Ovary (tissue), 3 donors: Measurements from ENCODE around the gene TBC1D8.

Experiments
- EP300 ChIP-seq: sonication (generic); formaldehyde crosslinking; IDR thresholded peaks from one replicate; pipeline ENCODE4 v1.6.1; 2017; ENCODE audit warnings: antibody characterized with exemption
- POLR2A ChIP-seq: fragments of 450-650 bp; IDR thresholded peaks from one replicate; pipeline ENCODE4 v1.6.1; 2017; ENCODE audit warnings: antibody characterized with exemption, mild to moderate bottlenecking, moderate library complexity
- TF ChIP-seq, protein P1 (sequence below), 3 donors: fragments of 450-650 bp in 2 of 3; fragments of 200-600 bp in 1 of 3; IDR thresholded peaks; one replicate each; pipeline versions ENCODE4 v1.5.1 to v1.8.0; 2016 to 2022; ENCODE audit warnings: antibody characterized with exemption in 3 of 3, mild to moderate bottlenecking in 1 of 3
- donor health status: DM: no; HTN: no; CAD: no.

DNA sequence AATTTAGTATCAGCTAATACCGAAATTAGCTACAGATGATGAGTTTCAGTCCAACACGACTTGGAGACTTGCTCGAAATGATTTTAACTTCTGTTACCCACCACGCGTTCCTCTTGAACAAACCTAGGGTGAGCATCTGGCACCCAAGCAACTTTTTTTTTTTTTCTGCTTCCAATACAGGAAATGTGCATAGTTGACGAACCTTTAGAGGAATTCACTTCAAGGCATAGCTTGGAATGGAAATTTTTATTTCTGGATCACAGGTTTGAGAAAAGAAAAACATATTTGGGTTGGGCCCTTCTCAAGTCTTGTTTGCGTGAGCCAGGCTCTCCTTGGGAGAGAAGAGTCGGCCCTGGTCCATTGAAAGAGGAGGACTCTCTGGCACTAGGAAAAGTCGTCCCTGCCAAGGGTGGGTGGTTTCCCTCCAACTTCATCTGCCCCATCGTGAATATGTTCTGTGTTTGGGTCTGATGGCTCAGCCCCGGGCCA is 186.5 kb downstream of the TBC1D8 start:
- TF ChIP-seq POLR2A, result no peak
- no peak for TF ChIP-seq EP300
- TF ChIP-seq, protein P1, sequence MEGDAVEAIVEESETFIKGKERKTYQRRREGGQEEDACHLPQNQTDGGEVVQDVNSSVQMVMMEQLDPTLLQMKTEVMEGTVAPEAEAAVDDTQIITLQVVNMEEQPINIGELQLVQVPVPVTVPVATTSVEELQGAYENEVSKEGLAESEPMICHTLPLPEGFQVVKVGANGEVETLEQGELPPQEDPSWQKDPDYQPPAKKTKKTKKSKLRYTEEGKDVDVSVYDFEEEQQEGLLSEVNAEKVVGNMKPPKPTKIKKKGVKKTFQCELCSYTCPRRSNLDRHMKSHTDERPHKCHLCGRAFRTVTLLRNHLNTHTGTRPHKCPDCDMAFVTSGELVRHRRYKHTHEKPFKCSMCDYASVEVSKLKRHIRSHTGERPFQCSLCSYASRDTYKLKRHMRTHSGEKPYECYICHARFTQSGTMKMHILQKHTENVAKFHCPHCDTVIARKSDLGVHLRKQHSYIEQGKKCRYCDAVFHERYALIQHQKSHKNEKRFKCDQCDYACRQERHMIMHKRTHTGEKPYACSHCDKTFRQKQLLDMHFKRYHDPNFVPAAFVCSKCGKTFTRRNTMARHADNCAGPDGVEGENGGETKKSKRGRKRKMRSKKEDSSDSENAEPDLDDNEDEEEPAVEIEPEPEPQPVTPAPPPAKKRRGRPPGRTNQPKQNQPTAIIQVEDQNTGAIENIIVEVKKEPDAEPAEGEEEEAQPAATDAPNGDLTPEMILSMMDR (IDR thresholded peaks at IDR 0.05), result no peak
